Kidney (tissue), 14 donors: ENCODE data around the gene CYP2W1. TPM values are rescaled to one million over a fixed set of nuclear protein-coding genes. Genes with fewer than 3 reads are reported as not detected.

Experiments
- DNase-seq, 5 donors: peaks; one replicate each; pipeline ENCODE4 v3.0.0-alpha.2; 2013 to 2020
- FAIRE-seq: peaks from 2 replicates; lab custom pipeline; 2012; peaks lifted over from hg19 to GRCh38; lab: Jason Lieb, UNC
- H3K27ac ChIP-seq, 2 donors: one replicate each; pipeline ENCODE4 v1.7.0; 2013; ENCODE audit warnings: low read depth in 2 of 2, low read length in 2 of 2, inconsistent platforms in 1 of 2
- H3K27me3 ChIP-seq: one replicate; pipeline ENCODE4 v1.7.1; 2013; ENCODE audit warnings: low read length, inconsistent platforms; ENCODE audit not compliant: control insufficient read depth, insufficient read depth
- H3K36me3 ChIP-seq, 3 donors: one replicate each; pipeline versions ENCODE4 v1.7.0 to v1.7.1; 2013; ENCODE audit warnings: low read length in 3 of 3, control low read depth in 1 of 3, inconsistent platforms in 1 of 3; ENCODE audit not compliant: insufficient read depth in 3 of 3, control insufficient read depth in 2 of 3
- H3K4me1 ChIP-seq, 3 donors: one replicate each; pipeline versions ENCODE4 v1.7.0 to v1.7.1; 2013; ENCODE audit warnings: low read length in 3 of 3, inconsistent platforms in 1 of 3, low read depth in 1 of 3; ENCODE audit not compliant: control insufficient read depth in 2 of 3, insufficient read depth in 2 of 3
- H3K4me3 ChIP-seq, 3 donors: one replicate each; pipeline versions ENCODE4 v1.7.0 to v1.8.1; 2013; ENCODE audit warnings: low read length in 3 of 3, control low read depth in 1 of 3, inconsistent platforms in 1 of 3
- H3K9ac ChIP-seq, 3 donors: one replicate each; pipeline versions ENCODE4 v1.7.0 to v1.7.1; 2013; ENCODE audit warnings: low read length in 3 of 3, control low read depth in 1 of 3, inconsistent platforms in 1 of 3
- H3K9me3 ChIP-seq, 3 donors: one replicate each; pipeline versions ENCODE4 v1.7.0 to v1.7.1; 2013; ENCODE audit warnings: low read length in 3 of 3, control low read depth in 1 of 3, inconsistent platforms in 1 of 3; ENCODE audit not compliant: control insufficient read depth in 2 of 3, insufficient read depth in 1 of 3
- intact Hi-C: fragments of 100-400 bp; cut with DNase I; formaldehyde crosslinking; loops from one replicate; pipeline ENCODE4 v1.11.1; 2022
- polyA plus RNA-seq: library from polyadenylated mRNA; stranded (reverse); fragments of 350-450 nt; fragmentation: Illumina TruSeq; extraction: RNeasy Lipid Tissue Mini Kit (QIAGEN cat#74804); gene quantifications from one replicate; pipeline ENCODE4 v1.2.3, GENCODE V29; 2014; ENCODE audit warnings: low read depth, low replicate concordance; ENCODE audit not compliant: insufficient read depth
- total RNA-seq: library from RNA; stranded (reverse); fragmentation: NEBNext Ultra II Directional; extraction: Animal tissue kit (Norgen Biotek cat#: 25700); gene quantifications from one replicate; pipeline ENCODE4 v1.2.1, GENCODE V29; 2021
- TF ChIP-seq, protein P1 (sequence below): IDR thresholded peaks from 3 replicates; pipeline ENCODE4 v1.5.1; 2012; ENCODE audit warnings: mild to moderate bottlenecking, moderate library complexity, borderline replicate concordance; ENCODE audit not compliant: insufficient read depth; ENCODE audit errors: extremely low read depth
- donor health status: control.
- donor health status: control.
- donor health status: control.
- donor health status: control.
- donor health status: control.
- donor health status: DM: yes; HTN: yes; CAD: no.
- donor health status: Normal renal cell carcinoma (clear cell type).

Gene CYP2W1
- total and polyA plus RNA-seq, 2 donors from 2014 or later: 0.13 to 0.17 TPM

- FAIRE-seq (no peak), DNase-seq (peak in 1 of 5 donors; percentile 63)
- Histone ChIP-seq H3K4me1 (peaks cover 0 to 6% (median 4%) of the 10 kb centered on the region in 3 donors), H3K27me3 (no peaks in the 10 kb centered on the region), H3K9me3 (no peaks in the 10 kb centered on the region), H3K27ac (no peak overlapping the region), H3K9ac (no peak overlapping the region), H3K4me3 (no peak overlapping the region), H3K36me3 (peaks cover 0 to 2% (median 0%) of the 10 kb centered on the region in 3 donors)
- TF ChIP-seq, protein P1, sequence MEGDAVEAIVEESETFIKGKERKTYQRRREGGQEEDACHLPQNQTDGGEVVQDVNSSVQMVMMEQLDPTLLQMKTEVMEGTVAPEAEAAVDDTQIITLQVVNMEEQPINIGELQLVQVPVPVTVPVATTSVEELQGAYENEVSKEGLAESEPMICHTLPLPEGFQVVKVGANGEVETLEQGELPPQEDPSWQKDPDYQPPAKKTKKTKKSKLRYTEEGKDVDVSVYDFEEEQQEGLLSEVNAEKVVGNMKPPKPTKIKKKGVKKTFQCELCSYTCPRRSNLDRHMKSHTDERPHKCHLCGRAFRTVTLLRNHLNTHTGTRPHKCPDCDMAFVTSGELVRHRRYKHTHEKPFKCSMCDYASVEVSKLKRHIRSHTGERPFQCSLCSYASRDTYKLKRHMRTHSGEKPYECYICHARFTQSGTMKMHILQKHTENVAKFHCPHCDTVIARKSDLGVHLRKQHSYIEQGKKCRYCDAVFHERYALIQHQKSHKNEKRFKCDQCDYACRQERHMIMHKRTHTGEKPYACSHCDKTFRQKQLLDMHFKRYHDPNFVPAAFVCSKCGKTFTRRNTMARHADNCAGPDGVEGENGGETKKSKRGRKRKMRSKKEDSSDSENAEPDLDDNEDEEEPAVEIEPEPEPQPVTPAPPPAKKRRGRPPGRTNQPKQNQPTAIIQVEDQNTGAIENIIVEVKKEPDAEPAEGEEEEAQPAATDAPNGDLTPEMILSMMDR: no peak
- intact Hi-C loops: no loop called here
Observed at GRCh38 chr7:1019255-1019785, 36.3 kb downstream of the CYP2W1 start.

DNA sequence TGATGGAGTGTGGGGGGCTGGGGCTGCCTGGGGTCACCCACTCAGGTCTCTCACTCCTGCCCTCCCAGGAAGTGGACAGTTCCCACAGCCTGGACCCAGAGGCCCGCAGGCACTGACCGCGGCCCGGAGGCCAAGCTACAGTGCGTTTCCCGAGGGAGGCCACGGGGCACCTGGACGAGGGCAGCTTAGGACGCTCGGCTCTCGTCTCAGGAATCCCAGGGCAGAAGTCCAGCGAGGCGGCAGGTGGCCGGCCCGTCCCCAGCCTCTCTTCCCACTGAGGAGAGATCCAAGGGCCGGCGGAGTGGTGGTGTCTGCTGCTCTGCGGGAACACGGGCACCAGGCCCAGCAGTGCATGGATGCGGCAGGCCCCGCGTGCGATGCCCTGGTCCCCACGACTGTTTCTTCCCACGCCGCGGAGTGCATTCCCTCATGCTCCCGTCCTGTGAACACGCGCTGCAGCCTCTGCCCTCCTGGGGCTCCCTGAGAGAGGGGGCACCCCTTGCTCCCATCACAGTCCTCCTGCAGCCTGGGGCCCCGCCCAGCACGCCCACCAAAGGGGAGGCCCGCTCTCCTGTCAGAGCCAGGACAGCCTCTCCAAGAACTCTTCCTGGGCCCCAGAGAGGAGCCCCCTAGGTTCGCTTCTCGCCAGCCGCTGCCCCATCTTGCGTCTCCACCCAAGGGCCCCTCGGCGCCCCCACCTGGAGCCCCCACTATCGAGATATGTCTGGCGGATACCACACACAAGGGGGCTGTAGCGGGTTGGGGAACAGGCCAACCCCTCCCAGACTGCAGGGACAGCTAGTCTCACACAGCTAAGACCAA, 37.0 kb downstream of the CYP2W1 start:
- DNase-seq (peak in 1 of 5 donors; percentile 67), FAIRE-seq (no peak)
- H3K27me3 ChIP-seq: no peaks in the 10 kb centered on the region

DNA sequence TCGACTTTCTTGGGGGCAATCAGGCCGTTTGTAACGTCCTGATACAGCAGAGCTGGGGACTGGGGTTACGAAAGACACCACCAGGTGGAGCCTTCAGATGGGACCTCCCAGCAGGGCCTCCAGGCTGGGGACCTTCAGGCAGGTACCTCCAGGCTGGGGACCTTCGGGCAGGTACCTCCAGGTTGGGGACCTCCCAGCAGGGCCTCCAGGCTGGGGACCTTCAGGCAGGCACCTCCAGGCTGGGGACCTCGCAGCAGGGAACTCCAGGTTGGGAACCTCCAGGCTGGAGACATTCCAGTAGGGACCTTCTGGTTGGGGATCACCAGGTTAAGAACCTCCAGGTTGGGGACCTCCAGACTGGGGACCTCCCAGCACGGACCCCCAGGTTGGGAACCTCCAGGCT, 37.9 kb downstream of the CYP2W1 start:
- TF ChIP-seq, protein P1: no peak
- Histone ChIP-seq H3K4me3 (no peak overlapping the region), H3K9me3 (no peaks in the 10 kb centered on the region), H3K27ac (no peak overlapping the region), H3K9ac (no peak overlapping the region), H3K36me3 (peaks cover 0 to 2% (median 0%) of the 10 kb centered on the region in 3 donors), H3K4me1 (peaks cover 0 to 2% (median 0%) of the 10 kb centered on the region in 3 donors), H3K27me3 (no peaks in the 10 kb centered on the region)
- FAIRE-seq (no peak), DNase-seq (peak in 1 of 5 donors; percentile 64)
- intact Hi-C loops: no loop called here

More for the DNA sequence above, 37.0 kb downstream of the CYP2W1 start:
- Histone ChIP-seq H3K9ac (no peak overlapping the region), H3K4me3 (no peak overlapping the region), H3K36me3 (peaks cover 0 to 2% (median 0%) of the 10 kb centered on the region in 3 donors), H3K4me1 (peaks cover 0 to 8% (median 4%) of the 10 kb centered on the region in 3 donors), H3K27ac (no peak overlapping the region), H3K9me3 (no peaks in the 10 kb centered on the region)
- intact Hi-C loops: no loop called here
- TF ChIP-seq, protein P1: no peak
